K562 (cell line): ENCODE results near the gene NELFA. TPM values are rescaled to one million over a fixed set of nuclear protein-coding genes. Genes with fewer than 3 reads are reported as not detected.

Source experiments
- GTF2A2 ChIP-seq: IDR thresholded peaks from 2 replicates; pipeline ENCODE4 v1.6.1; 2016; ENCODE audit warnings: mild to moderate bottlenecking, missing genetic modification characterization, missing compliant biosample characterization
- L3MBTL2 ChIP-seq: fragments of 450-650 bp; IDR thresholded peaks from 2 replicates; pipeline ENCODE4 v1.6.1; 2016; ENCODE audit warnings: mild to moderate bottlenecking, moderate library complexity
- PHTF2 ChIP-seq: fragments of 250-450 bp; sonication (Bioruptor Pico); IDR thresholded peaks from 2 replicates; pipeline ENCODE4 v1.5.0; 2021; ENCODE audit warnings: mild to moderate bottlenecking
- PRPF4 ChIP-seq: fragments of 200-400 bp; formaldehyde crosslinking; IDR thresholded peaks from one replicate; pipeline ENCODE4 v1.6.1; 2017; ENCODE audit warnings: low read length, low read depth, mild to moderate bottlenecking; ENCODE audit not compliant: insufficient read depth, poor library complexity, severe bottlenecking
- SAFB ChIP-seq: fragments of 200-400 bp; formaldehyde crosslinking; IDR thresholded peaks from 2 replicates; pipeline ENCODE4 v1.6.1; 2017; ENCODE audit warnings: low read depth, low read length, borderline replicate concordance
- SAFB2 ChIP-seq: fragments of 200-400 bp; formaldehyde crosslinking; IDR thresholded peaks from 2 replicates; pipeline ENCODE4 v1.6.1; 2018; ENCODE audit warnings: borderline replicate concordance, low read length, low read depth, moderate library complexity; ENCODE audit not compliant: severe bottlenecking
- SUPT5H ChIP-seq: fragments of 450-650 bp; IDR thresholded peaks from 2 replicates; pipeline ENCODE4 v1.6.1; 2016
- ZNF41 ChIP-seq: fragments of 250-450 bp; sonication (Bioruptor Pico); conservative IDR thresholded peaks from 2 replicates; pipeline ENCODE4 v1.4.0; 2020; ENCODE audit warnings: mild to moderate bottlenecking
- ZNF695 ChIP-seq: fragments of 450-650 bp; formaldehyde crosslinking; IDR thresholded peaks from 2 replicates; pipeline ENCODE4 v1.4.0; 2020; ENCODE audit warnings: mild to moderate bottlenecking, moderate library complexity
- polyA plus RNA-seq, 8 experiments: library from polyadenylated mRNA; depleted of rRNA in 4 of 8; stranded (reverse) in 5 of 8; unstranded in 3 of 8; fragments of >200 nt; fragmentation: Nextera tagmentation in 2 of 8; fragmentation: Illumina TruSeq in 1 of 8; extraction: Ambion mirVana in 2 of 8; extraction: Trizol in 1 of 8; gene quantifications; 2 replicates each; pipeline versions ENCODE4 v1.2.1 to v1.2.3, GENCODE V29; 2011 to 2014; ENCODE audit warnings: inconsistent platforms in 1 of 8, missing spikeins in 1 of 8
- total RNA-seq, 7 experiments: library from RNA; depleted of rRNA in 6 of 7; stranded (reverse); fragments of >200 nt in 6 of 7; fragmentation: Illumina TruSeq in 2 of 7; extraction: Trizol in 2 of 7; gene quantifications; 2 replicates each; pipeline versions ENCODE4 v1.2.1 to v1.2.3, GENCODE V29; 2011 to 2021; ENCODE audit warnings: low replicate concordance in 1 of 7
- TF ChIP-seq, protein P1 (sequence below): fragments of 200-600 bp; sonication (generic); IDR thresholded peaks from one replicate; pipeline ENCODE4 v1.6.1; 2012; ENCODE audit warnings: mild to moderate bottlenecking, low read depth, low read length, inconsistent platforms
- TF ChIP-seq, protein P2 (sequence below): sonication (generic); formaldehyde crosslinking; IDR thresholded peaks from 2 replicates; pipeline ENCODE4 v1.4.0; 2020; ENCODE audit warnings: mild to moderate bottlenecking, missing genetic modification reagents

NELFA gene
- total and polyA plus RNA-seq, 9 of the 15 experiments (the other 6 are each of a cell fraction or from before 2014, with no cell fraction given) = 0.76 to 59.6 (median 14.8) TPM

GRCh38 chr4:1973218-1973617 lies 35.6 kb downstream of the NELFA start (continued):
- TF ChIP-seq, protein P1, sequence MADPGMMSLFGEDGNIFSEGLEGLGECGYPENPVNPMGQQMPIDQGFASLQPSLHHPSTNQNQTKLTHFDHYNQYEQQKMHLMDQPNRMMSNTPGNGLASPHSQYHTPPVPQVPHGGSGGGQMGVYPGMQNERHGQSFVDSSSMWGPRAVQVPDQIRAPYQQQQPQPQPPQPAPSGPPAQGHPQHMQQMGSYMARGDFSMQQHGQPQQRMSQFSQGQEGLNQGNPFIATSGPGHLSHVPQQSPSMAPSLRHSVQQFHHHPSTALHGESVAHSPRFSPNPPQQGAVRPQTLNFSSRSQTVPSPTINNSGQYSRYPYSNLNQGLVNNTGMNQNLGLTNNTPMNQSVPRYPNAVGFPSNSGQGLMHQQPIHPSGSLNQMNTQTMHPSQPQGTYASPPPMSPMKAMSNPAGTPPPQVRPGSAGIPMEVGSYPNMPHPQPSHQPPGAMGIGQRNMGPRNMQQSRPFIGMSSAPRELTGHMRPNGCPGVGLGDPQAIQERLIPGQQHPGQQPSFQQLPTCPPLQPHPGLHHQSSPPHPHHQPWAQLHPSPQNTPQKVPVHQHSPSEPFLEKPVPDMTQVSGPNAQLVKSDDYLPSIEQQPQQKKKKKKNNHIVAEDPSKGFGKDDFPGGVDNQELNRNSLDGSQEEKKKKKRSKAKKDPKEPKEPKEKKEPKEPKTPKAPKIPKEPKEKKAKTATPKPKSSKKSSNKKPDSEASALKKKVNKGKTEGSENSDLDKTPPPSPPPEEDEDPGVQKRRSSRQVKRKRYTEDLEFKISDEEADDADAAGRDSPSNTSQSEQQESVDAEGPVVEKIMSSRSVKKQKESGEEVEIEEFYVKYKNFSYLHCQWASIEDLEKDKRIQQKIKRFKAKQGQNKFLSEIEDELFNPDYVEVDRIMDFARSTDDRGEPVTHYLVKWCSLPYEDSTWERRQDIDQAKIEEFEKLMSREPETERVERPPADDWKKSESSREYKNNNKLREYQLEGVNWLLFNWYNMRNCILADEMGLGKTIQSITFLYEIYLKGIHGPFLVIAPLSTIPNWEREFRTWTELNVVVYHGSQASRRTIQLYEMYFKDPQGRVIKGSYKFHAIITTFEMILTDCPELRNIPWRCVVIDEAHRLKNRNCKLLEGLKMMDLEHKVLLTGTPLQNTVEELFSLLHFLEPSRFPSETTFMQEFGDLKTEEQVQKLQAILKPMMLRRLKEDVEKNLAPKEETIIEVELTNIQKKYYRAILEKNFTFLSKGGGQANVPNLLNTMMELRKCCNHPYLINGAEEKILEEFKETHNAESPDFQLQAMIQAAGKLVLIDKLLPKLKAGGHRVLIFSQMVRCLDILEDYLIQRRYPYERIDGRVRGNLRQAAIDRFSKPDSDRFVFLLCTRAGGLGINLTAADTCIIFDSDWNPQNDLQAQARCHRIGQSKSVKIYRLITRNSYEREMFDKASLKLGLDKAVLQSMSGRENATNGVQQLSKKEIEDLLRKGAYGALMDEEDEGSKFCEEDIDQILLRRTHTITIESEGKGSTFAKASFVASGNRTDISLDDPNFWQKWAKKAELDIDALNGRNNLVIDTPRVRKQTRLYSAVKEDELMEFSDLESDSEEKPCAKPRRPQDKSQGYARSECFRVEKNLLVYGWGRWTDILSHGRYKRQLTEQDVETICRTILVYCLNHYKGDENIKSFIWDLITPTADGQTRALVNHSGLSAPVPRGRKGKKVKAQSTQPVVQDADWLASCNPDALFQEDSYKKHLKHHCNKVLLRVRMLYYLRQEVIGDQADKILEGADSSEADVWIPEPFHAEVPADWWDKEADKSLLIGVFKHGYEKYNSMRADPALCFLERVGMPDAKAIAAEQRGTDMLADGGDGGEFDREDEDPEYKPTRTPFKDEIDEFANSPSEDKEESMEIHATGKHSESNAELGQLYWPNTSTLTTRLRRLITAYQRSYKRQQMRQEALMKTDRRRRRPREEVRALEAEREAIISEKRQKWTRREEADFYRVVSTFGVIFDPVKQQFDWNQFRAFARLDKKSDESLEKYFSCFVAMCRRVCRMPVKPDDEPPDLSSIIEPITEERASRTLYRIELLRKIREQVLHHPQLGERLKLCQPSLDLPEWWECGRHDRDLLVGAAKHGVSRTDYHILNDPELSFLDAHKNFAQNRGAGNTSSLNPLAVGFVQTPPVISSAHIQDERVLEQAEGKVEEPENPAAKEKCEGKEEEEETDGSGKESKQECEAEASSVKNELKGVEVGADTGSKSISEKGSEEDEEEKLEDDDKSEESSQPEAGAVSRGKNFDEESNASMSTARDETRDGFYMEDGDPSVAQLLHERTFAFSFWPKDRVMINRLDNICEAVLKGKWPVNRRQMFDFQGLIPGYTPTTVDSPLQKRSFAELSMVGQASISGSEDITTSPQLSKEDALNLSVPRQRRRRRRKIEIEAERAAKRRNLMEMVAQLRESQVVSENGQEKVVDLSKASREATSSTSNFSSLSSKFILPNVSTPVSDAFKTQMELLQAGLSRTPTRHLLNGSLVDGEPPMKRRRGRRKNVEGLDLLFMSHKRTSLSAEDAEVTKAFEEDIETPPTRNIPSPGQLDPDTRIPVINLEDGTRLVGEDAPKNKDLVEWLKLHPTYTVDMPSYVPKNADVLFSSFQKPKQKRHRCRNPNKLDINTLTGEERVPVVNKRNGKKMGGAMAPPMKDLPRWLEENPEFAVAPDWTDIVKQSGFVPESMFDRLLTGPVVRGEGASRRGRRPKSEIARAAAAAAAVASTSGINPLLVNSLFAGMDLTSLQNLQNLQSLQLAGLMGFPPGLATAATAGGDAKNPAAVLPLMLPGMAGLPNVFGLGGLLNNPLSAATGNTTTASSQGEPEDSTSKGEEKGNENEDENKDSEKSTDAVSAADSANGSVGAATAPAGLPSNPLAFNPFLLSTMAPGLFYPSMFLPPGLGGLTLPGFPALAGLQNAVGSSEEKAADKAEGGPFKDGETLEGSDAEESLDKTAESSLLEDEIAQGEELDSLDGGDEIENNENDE = no peak
- TF ChIP-seq ZNF695 (CRISPR knock-in tag) (no peak), L3MBTL2 (no peak), SAFB2 (no peak), PRPF4 (no peak), SAFB (no peak), PHTF2 (CRISPR knock-in tag) (no peak), SUPT5H (no peak), GTF2A2 (tag) (no peak), ZNF41 (CRISPR knock-in tag) (no peak)
- TF ChIP-seq, protein P2, sequence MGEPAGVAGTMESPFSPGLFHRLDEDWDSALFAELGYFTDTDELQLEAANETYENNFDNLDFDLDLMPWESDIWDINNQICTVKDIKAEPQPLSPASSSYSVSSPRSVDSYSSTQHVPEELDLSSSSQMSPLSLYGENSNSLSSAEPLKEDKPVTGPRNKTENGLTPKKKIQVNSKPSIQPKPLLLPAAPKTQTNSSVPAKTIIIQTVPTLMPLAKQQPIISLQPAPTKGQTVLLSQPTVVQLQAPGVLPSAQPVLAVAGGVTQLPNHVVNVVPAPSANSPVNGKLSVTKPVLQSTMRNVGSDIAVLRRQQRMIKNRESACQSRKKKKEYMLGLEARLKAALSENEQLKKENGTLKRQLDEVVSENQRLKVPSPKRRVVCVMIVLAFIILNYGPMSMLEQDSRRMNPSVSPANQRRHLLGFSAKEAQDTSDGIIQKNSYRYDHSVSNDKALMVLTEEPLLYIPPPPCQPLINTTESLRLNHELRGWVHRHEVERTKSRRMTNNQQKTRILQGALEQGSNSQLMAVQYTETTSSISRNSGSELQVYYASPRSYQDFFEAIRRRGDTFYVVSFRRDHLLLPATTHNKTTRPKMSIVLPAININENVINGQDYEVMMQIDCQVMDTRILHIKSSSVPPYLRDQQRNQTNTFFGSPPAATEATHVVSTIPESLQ (CRISPR knock-in tag) = no peak
